Transverse colon (tissue), 4 donors: ENCODE measurements around the gene OR10D3.

ENCODE experiments used
- POLR2A ChIP-seq: fragments of 450-650 bp; IDR thresholded peaks from one replicate; pipeline ENCODE4 v1.6.1; 2016; ENCODE audit warnings: antibody characterized with exemption, mild to moderate bottlenecking, moderate library complexity
- POLR2AphosphoS5 ChIP-seq, 3 donors: sonication (generic); formaldehyde crosslinking; IDR thresholded peaks; one replicate each; pipeline ENCODE4 v1.6.1; 2016; ENCODE audit warnings: antibody characterized with exemption in 3 of 3
- TF ChIP-seq, protein P1 (sequence below), 5 experiments: fragments of 200-600 bp in 3 of 5; fragments of 450-650 bp in 2 of 5; sonication (generic) in 3 of 5; IDR thresholded peaks; 1 replicate in 2 of 5; 2 replicates in 3 of 5; pipeline ENCODE4 v1.5.1; 2016 to 2017; ENCODE audit warnings: antibody characterized with exemption in 5 of 5, inconsistent platforms in 3 of 5, mild to moderate bottlenecking in 2 of 5, moderate library complexity in 1 of 5

DNA sequence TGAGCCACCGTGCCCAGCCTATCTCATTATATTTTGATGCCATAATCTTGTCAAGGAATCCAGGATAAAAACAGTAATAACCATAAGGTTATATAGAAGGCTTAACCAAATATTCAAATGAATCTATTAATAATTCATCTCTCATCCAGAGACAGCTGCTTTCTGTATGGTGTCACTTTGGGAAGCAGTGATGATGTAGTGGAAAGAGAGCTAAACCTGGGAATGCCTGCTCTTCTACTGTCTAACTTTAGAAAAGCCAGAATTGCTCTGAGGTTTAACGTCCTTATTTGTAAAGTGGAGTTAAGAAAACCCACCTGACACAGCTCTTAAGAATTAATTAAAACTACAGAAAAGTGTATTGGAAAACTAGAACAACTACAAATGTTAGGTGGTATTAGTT, 29.3 kb upstream of the OR10D3 start:
- TF ChIP-seq POLR2A (no peak), POLR2AphosphoS5 (IDR thresholded peaks at IDR 0.05) (no peak)
- TF ChIP-seq, protein P1, sequence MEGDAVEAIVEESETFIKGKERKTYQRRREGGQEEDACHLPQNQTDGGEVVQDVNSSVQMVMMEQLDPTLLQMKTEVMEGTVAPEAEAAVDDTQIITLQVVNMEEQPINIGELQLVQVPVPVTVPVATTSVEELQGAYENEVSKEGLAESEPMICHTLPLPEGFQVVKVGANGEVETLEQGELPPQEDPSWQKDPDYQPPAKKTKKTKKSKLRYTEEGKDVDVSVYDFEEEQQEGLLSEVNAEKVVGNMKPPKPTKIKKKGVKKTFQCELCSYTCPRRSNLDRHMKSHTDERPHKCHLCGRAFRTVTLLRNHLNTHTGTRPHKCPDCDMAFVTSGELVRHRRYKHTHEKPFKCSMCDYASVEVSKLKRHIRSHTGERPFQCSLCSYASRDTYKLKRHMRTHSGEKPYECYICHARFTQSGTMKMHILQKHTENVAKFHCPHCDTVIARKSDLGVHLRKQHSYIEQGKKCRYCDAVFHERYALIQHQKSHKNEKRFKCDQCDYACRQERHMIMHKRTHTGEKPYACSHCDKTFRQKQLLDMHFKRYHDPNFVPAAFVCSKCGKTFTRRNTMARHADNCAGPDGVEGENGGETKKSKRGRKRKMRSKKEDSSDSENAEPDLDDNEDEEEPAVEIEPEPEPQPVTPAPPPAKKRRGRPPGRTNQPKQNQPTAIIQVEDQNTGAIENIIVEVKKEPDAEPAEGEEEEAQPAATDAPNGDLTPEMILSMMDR (IDR thresholded peaks at IDR 0.05) = no peak
